GM10847 (cell line): ENCODE measurements around the gene SLC2A8.

Experiments used
- POLR2A ChIP-seq: IDR thresholded peaks from 2 replicates; pipeline ENCODE4 v1.6.1; 2011; ENCODE audit not compliant: insufficient read length; ENCODE audit errors: extremely low read depth

Gene SLC2A8

GRCh38 chr9:127428348-127428747 lies 31.4 kb downstream of the SLC2A8 start:
- no peak for TF ChIP-seq POLR2A

GRCh38 chr9:127430415-127430814 lies 33.4 kb downstream of the SLC2A8 start:
- no peak for TF ChIP-seq POLR2A

- TF ChIP-seq POLR2A, result no peak
Measured at GRCh38 chr9:127437497-127438264, 40.7 kb downstream of the SLC2A8 start.

- TF ChIP-seq POLR2A, result no peak
Measured at GRCh38 chr9:127438394-127438793, 41.4 kb downstream of the SLC2A8 start.

- no peak for TF ChIP-seq POLR2A
Measured at GRCh38 chr9:127444283-127444920, 47.4 kb downstream of the SLC2A8 start.

GRCh38 chr9:127444921-127445850 lies 48.2 kb downstream of the SLC2A8 start:
- peak; percentile 14 for TF ChIP-seq POLR2A

GRCh38 chr9:127445851-127446712 lies 49.1 kb downstream of the SLC2A8 start:
- peak; percentile 25 for TF ChIP-seq POLR2A

GRCh38 chr9:127446713-127447415 lies 49.9 kb downstream of the SLC2A8 start:
- TF ChIP-seq POLR2A, result no peak

GRCh38 chr9:127447416-127448111 lies 50.6 kb downstream of the SLC2A8 start:
- no peak for TF ChIP-seq POLR2A

GRCh38 chr9:127448112-127448805 lies 51.3 kb downstream of the SLC2A8 start:
- TF ChIP-seq POLR2A, result no peak

GRCh38 chr9:127449332-127449966 lies 52.5 kb downstream of the SLC2A8 start:
- no peak for TF ChIP-seq POLR2A

- no peak for TF ChIP-seq POLR2A
Measured at GRCh38 chr9:127450243-127450760, 53.3 kb downstream of the SLC2A8 start.
